Occipital lobe (tissue), 3 donors: ENCODE measurements around the gene MPZL3. TPM values are rescaled to one million over a fixed set of nuclear protein-coding genes. Genes with fewer than 3 reads are reported as not detected.
"Not testable (repeated sequence)": the region's sequence is repeated elsewhere in the genome, so short reads cannot be mapped to it uniquely, and the experiment has no call there.

Experiments used
- DNase-seq: peaks from one replicate; lab custom pipeline; 2025; lab: John Stamatoyannopoulos, UW
- small RNA-seq: library from RNA; depleted of rRNA; stranded (forward); fragments of <200 nt; gene quantifications from one replicate; pipeline ENCODE3, GENCODE V24; 2014
- total RNA-seq: library from RNA; depleted of rRNA; stranded (reverse); fragments of >200 nt; gene quantifications from one replicate; pipeline ENCODE4 v1.2.3, GENCODE V29; 2014

Gene MPZL3
- total RNA-seq, 1 donor from 2014 or later: 1.6 TPM

- no peak for DNase-seq
These were observed 67.2 kb downstream of the MPZL3 start for GRCh38 chr11:118184784-118185579.

- DNase-seq: not testable (repeated sequence)
These were observed 68.5 kb downstream of the MPZL3 start for GRCh38 chr11:118183691-118184090.

- DNase-seq: peak; percentile 92
These were observed 71.9 kb downstream of the MPZL3 start for GRCh38 chr11:118180300-118180703.

- DNase-seq: no peak
These were observed 75.4 kb downstream of the MPZL3 start for GRCh38 chr11:118176778-118177134.

Small RNA genes lying within 50 kb of the gene (small RNA-seq; reads per million reads assigned to genes)
- not detected for gene HSPE1P18

Other genes starting within 250 kb of the MPZL3 start
- gene TMPRSS4, start 175.3 kb downstream of the MPZL3 start, total RNA-seq: not detected
- not detected for gene SMIM35, start 165.4 kb downstream of the MPZL3 start, total RNA-seq
- 12.2 TPM for gene SCN4B, start 99.5 kb downstream of the MPZL3 start, total RNA-seq
- gene SCN2B, start 75.7 kb downstream of the MPZL3 start, total RNA-seq: 5.8 TPM
- gene JAML, start 27.4 kb downstream of the MPZL3 start, total RNA-seq: 1.2 TPM
- gene MPZL2, start 11.9 kb upstream of the MPZL3 start, total RNA-seq: 1.4 TPM
- not detected for gene CD3E, start 52.4 kb upstream of the MPZL3 start, total RNA-seq
- gene CD3D, start 90.3 kb upstream of the MPZL3 start, total RNA-seq: not detected
- gene CD3G, start 92.0 kb upstream of the MPZL3 start, total RNA-seq: not detected
- gene UBE4A, start 107.2 kb upstream of the MPZL3 start, total RNA-seq: 59.7 TPM
- gene ATP5MG, start 149.2 kb upstream of the MPZL3 start, total RNA-seq: 67.4 TPM
- 55.4 TPM for gene KMT2A, start 184.1 kb upstream of the MPZL3 start, total RNA-seq